Stimulated activated naive CD8-positive, alpha-beta T cell treated with anti-CD3 and anti-CD28 coated beads, Interleukin-15, amount 100 ng/mL, for 72 hours (primary cell): ENCODE measurements around the gene ACSF3.
A peak's percentile ranks its signal among the peaks of the same experiment; 100 is the strongest.

Experiments
- ATAC-seq: fragments of 150-1000 bp; cut with Tn5 transposase; 2 replicates; pipeline ENCODE4 v1.10.0; 2021; ENCODE audit warnings: mild to moderate bottlenecking, moderate library complexity
- DNase-seq, 2 donors: peaks; one replicate each; pipeline ENCODE4 v3.0.0; 2021 to 2022
- H3K27ac Mint-ChIP-seq, 2 donors: one replicate each; pipeline ENCODE4 v1.8.0; 2022; ENCODE audit warnings: mild to moderate bottlenecking in 2 of 2, mixed read lengths in 2 of 2, moderate library complexity in 2 of 2
- H3K27me3 Mint-ChIP-seq: one replicate; pipeline ENCODE4 v1.8.0; 2022; ENCODE audit warnings: mixed read lengths
- H3K4me1 Mint-ChIP-seq: one replicate; pipeline ENCODE4 v1.8.0; 2022; ENCODE audit warnings: mild to moderate bottlenecking, mixed read lengths
- H3K4me3 Mint-ChIP-seq, 2 donors: one replicate each; pipeline ENCODE4 v1.8.0; 2022; ENCODE audit warnings: mild to moderate bottlenecking in 2 of 2, mixed read lengths in 2 of 2, moderate library complexity in 1 of 2
- H3K9me3 Mint-ChIP-seq, 2 donors: one replicate each; pipeline ENCODE4 v1.8.0; 2022; ENCODE audit warnings: mixed read lengths in 2 of 2

Gene ACSF3

DNA sequence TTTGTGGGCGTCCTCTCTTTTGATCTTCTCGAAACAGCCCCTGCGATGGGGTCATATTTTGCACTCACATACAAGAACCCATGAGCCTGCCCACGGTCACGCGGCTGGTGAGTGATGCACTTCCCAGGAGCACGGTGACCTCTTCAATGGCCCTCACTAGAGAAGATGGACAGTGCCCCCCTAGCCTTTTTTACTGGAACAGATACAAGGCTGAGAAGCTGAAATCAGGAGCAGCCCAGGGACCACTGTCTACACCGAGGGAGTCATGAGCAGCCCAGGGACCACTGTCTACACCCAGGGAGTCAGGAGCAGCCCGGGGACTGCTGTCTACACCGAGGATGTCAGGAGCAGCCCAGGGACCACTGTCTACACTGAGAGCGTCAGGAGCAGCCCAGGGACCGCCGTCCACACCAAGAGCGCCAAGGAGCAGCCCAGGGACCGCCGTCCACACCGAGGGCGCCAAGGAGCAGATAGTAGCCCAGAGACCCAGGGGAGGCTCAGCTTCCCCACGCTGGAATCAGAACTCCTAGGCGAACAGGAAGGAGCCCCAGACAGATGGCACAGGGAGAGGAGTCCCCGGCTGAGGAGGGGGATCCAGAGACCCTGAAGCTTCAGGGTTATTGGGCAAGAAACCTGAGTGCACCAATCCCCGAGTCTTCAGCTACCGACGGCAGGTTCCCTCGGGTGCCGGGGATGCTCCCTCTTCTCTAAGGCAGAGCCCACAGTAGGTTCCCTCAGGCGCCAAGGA, 23.7 kb downstream of the ACSF3 start:
- DNase-seq (no peak), ATAC-seq (no peak)
- H3K4me1 Mint-ChIP-seq: peaks cover 43% of the 10 kb centered on the region
- no peak overlapping the region for H3K4me3 Mint-ChIP-seq
- no peak overlapping the region for H3K27ac Mint-ChIP-seq
- H3K27me3 Mint-ChIP-seq: no peaks in the 10 kb centered on the region
- H3K9me3 Mint-ChIP-seq: no peaks in the 10 kb centered on the region

DNA sequence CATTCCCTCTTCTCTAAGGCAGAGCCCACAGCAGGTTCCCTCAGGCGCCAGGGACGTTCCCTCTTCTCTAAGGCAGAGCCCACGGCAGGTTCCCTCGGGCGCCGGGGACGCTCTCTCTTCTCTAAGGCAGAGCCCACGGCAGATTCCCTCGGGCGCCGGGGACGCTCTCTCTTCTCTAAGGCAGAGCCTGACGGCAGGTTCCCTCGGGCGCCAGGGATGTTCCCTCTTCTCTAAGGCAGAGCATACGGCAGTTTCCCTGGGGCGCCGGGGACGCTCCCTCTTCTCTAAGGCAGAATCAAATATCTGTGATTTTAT, 24.3 kb downstream of the ACSF3 start:
- Mint-ChIP-seq H3K4me3 (no peak overlapping the region), H3K4me1 (peaks cover 48% of the 10 kb centered on the region), H3K27ac (no peak overlapping the region), H3K9me3 (no peaks in the 10 kb centered on the region), H3K27me3 (no peaks in the 10 kb centered on the region)
- ATAC-seq (no peak), DNase-seq (no peak)

DNA sequence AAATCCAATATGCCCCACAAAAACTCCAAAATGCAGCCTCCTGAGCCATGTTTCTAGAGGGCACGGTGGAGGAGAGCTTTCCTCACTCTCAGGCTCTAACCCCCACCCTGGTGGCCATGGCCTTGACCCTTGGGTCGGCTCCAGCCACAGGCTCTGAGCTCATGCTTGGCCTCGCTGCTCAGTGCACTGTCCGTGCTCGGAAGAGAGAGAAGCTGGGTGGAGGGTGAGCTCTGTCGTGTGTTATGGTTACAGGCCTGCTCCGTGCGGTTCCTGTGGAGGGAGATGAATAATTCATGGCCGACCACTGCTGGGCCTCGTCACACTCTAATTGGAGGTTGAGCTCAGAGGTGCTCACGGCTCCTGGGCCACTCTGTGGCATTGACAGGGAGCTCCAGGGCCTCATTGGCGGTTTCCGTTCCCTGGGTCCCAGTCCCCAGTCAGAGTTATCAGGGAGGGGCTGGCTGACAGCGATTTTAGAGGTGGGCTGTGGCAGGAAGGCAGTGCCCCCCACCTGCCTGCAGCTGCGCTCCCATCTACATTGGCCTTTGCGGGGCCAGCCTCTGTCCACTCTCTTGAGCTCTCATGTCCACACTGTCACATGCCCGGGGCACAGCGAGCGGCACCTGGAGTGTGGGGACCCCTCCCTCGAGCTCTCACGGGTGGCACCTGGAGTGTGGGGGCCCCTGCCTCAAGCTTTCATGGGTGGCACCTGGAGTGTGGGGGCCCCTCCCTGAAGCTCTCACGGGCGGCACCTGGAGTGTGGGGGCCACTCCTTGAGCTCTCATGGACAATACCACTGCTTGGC, 24.9 kb downstream of the ACSF3 start:
- Mint-ChIP-seq H3K27ac (no peak overlapping the region), H3K9me3 (no peaks in the 10 kb centered on the region), H3K4me1 (peaks cover 54% of the 10 kb centered on the region), H3K4me3 (no peak overlapping the region), H3K27me3 (no peaks in the 10 kb centered on the region)
- ATAC-seq (peak; percentile 8), DNase-seq (no peak)

DNA sequence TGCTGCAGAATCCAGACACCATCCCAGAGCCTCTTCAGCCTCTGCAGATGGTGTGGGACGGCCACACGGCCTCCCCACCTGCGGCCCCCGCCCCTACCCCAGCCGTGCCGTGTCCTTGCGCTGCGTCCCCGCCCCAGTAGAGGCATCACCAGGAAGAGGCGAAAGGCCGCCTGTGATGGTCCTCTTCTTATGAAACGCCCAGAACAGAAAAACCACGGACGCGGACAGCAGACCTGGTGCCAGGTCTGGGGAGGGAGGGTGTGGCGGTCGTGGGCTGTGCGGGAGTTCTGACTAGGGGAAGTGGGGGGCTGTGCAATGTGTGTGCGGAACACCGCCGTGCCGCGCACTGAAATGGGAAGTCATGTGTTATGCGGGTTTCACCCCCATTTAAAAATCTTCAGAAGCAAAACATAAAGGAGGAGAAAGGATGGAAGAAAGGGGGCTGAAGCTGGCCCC, 25.5 kb downstream of the ACSF3 start:
- Mint-ChIP-seq H3K27ac (no peak overlapping the region), H3K4me1 (peaks cover 52% of the 10 kb centered on the region), H3K9me3 (no peaks in the 10 kb centered on the region), H3K4me3 (no peak overlapping the region), H3K27me3 (no peaks in the 10 kb centered on the region)
- DNase-seq: no peak
- ATAC-seq: no peak

DNA sequence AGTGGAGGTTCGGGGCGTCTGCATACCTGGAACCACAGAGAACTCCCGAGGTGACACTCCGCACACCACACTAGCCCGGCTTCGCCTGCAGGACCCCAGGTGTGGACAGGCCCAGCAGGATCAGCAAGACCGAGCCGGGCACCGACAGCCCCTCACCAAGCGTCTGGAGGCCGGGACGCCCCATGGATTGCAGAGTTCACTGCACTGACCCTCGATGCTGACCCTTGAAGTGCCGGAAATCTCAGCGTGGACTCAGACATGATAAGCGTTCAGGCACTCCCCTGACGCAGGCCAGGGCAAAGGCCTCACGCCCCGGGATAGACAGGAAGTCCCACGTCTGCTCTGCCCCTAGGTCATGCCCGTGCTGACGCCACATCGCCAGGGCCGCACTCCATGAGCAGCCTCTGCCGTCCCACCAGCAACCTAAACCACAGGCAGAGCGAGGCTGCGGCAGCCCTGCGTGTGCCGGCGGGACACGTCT, 26.0 kb downstream of the ACSF3 start:
- H3K4me1 Mint-ChIP-seq: peaks cover 47% of the 10 kb centered on the region
- H3K4me3 Mint-ChIP-seq: no peak overlapping the region
- H3K9me3 Mint-ChIP-seq: no peaks in the 10 kb centered on the region
- ATAC-seq (no peak), DNase-seq (no peak)
- H3K27ac Mint-ChIP-seq: no peak overlapping the region
- H3K27me3 Mint-ChIP-seq: no peaks in the 10 kb centered on the region

DNA sequence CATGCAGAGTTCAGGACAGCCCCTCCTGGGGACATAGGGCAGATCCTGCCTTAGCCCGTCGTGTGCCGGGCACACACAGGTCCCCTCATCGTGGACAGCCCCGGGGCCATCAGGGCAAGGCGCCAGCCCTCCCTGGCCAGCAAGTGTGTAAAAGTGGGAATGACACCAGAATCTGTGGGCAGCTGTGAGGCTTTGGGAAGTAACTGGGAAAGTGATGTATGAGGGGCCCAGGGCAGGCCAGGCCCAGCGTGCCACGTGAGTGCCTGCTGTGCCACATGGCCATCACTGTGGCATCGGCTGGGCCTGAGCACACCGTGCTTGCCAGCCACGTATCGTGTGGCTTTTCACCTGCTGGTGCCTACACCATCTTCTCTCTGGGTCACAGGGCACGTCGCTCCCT, 26.6 kb downstream of the ACSF3 start:
- Mint-ChIP-seq H3K4me3 (no peak overlapping the region), H3K27ac (no peak overlapping the region), H3K4me1 (peaks cover 42% of the 10 kb centered on the region), H3K9me3 (no peaks in the 10 kb centered on the region), H3K27me3 (no peaks in the 10 kb centered on the region)
- DNase-seq: no peak
- ATAC-seq: no peak

DNA sequence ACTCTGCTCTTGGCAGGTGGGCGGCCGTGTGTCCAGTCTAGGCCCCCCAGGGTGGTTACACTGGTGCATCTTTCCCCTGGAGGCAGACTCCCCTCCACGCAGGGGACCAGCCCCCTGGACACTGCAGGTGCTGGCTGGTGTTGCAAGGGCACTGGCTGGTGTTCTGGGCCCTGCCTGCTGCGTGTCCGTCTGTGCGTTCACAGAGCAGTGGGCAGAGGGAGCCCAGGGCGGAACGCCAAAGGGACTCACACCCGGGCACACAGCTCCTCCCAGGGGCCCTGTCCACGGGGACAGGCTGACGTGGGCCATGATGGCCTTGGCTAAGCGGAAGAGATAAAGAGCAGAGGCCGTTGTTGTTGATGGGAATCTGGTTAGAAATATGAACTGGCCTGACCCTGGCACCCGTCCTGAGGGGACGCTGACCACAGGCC, 27.3 kb downstream of the ACSF3 start:
- Mint-ChIP-seq H3K4me3 (no peak overlapping the region), H3K4me1 (peaks cover 35% of the 10 kb centered on the region), H3K9me3 (no peaks in the 10 kb centered on the region), H3K27ac (peak overlapping the region in 1 of 2 donors; percentile 85), H3K27me3 (no peaks in the 10 kb centered on the region)
- ATAC-seq (no peak), DNase-seq (no peak)

DNA sequence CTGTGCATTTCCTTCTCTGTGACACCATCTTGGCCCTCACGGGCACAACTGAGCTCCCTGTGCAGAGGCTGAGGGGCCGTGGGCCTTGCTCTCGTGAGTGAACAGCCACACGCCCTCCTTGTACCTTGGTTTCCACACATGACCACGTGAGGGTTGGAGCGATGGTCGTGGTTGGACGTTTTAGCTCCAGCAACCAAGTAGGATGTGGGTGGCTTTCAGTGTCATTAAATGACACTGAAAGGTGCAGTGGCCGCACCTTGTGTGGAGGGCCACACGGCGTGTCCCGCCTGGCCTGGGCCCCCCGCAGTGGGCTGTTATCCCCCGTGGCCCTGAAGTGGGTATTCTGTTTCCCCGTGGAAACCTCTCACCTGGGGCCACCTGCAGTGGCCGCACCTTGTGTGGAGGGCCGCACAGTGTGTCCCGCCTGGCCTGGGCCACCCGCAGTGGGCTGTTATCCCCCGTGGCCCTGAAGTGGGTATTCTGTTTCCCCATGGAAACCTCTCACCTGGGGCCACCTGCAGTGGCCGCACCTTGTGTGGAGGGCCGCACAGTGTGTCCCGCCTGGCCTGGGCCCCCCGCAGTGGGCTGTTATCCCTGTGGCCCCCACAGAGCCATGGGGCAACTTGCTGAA, 28.2 kb downstream of the ACSF3 start:
- H3K9me3 Mint-ChIP-seq: no peaks in the 10 kb centered on the region
- no peaks in the 10 kb centered on the region for H3K27me3 Mint-ChIP-seq
- H3K4me1 Mint-ChIP-seq: peaks cover 30% of the 10 kb centered on the region
- H3K4me3 Mint-ChIP-seq: no peak overlapping the region
- ATAC-seq (no peak), DNase-seq (no peak)
- H3K27ac Mint-ChIP-seq: no peak overlapping the region

DNA sequence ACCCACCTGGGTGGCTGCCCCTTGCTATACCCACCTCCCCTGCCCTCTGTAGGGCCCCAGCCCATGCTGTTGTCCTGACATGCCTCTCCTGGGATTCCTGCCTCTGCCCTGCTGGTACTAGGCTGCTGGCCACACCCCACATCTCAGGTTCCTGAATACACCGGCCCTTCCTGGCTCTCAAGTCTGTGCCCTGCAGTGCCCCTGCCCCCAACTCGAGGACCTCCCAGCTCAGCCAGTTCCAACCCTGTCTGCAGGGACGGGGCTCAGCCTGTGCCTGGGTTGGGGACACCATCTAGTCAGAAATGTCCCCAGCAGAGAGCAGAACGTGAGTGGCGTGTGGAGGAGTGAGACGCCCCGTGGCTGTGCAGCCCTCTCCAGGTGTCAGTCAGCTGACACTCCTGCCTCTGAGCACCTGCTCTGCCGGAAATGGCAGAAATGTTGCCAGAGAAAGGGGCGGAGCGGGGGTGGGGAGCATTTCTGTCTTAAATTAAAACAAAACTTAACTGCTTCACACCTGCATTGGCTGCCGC, 28.7 kb downstream of the ACSF3 start:
- no peaks in the 10 kb centered on the region for H3K27me3 Mint-ChIP-seq
- no peak overlapping the region for H3K4me3 Mint-ChIP-seq
- peak overlapping the region in 1 of 2 donors; percentile 43 for H3K27ac Mint-ChIP-seq
- peaks cover 30% of the 10 kb centered on the region for H3K4me1 Mint-ChIP-seq
- H3K9me3 Mint-ChIP-seq: no peaks in the 10 kb centered on the region
- DNase-seq (no peak), ATAC-seq (peak; percentile 44)

DNA sequence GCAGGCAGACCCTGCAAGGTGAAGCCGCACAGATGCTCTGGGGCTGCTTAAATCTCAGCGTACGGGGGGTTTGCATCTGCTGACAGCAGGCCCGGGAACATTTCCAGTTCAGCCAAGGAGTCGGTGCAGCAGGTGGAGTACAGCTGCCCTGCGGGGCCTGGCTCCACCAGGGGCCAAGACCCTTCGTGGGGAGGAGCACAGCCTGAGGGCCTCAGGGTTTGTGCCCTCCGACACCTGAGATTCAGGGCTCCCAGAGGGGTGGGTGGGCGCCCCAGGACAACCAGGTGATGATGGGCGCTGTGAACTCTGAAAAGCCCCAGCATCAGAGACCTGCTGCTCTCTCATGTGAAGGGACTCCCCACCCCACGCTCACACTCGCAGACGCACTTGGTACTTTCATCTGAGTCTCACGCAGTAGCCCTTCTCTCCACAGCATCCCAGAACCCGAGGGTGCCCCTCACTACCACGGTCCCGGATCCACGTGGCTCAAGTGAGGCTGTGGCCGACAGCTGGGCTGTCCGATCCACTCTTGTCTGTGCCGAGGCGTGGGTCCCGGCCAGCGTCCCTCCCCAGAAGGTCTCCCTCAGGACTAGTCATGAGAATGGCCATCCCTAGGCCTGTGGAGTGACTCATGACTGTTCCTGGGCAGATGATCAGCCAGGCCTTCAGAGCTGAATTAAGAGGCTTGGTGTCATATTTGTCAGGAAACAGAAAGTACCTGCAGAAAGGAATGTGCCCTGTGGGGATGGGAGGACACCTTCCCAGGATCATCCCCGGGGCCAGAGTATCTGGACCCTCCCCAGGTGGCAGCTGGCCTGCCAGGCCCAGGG, 29.6 kb downstream of the ACSF3 start:
- peak overlapping the region in 1 of 2 donors; percentile 9 for H3K4me3 Mint-ChIP-seq
- H3K4me1 Mint-ChIP-seq: peaks cover 30% of the 10 kb centered on the region
- H3K27me3 Mint-ChIP-seq: no peaks in the 10 kb centered on the region
- ATAC-seq (no peak), DNase-seq (no peak)
- peak overlapping the region; percentile 22 to 94 for H3K27ac Mint-ChIP-seq
- no peaks in the 10 kb centered on the region for H3K9me3 Mint-ChIP-seq

DNA sequence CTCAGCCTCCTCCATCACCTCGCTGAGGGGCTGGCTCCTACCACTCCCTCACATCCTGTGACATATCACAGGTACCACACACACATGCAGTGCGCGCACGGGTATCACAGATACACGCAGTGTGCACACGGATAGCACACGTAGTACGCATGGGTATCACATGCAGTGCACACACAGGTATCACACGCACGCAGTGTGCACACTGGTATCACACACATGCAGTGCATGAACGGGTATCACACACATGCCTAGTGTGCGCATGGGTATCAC, 30.1 kb downstream of the ACSF3 start:
- Mint-ChIP-seq H3K27me3 (no peaks in the 10 kb centered on the region), H3K27ac (no peak overlapping the region), H3K4me3 (no peak overlapping the region), H3K4me1 (peaks cover 26% of the 10 kb centered on the region), H3K9me3 (no peaks in the 10 kb centered on the region)
- DNase-seq (no peak), ATAC-seq (no peak)

DNA sequence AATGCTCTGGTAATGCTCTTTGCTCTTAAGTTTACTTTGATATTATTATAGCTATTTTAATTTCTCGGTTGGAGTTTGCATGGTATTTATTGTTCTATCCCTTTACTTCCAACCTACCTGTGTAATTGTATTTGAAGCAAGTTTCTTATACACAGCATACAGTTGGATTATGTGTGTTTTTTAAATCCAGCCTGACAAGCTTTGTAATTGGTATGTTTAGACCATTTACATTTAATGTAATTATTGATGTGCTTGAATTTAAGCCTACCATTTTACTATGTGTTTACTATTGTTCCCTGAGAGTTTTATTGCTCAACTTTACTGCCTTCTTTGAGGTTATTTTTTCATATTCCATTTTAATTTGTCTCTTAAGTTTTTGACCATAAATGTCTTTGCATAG, 35.7 kb downstream of the ACSF3 start:
- peaks cover 12% of the 10 kb centered on the region for H3K4me1 Mint-ChIP-seq
- DNase-seq: no peak
- no peak overlapping the region for H3K4me3 Mint-ChIP-seq
- H3K27me3 Mint-ChIP-seq: no peaks in the 10 kb centered on the region
- ATAC-seq: no peak
- H3K27ac Mint-ChIP-seq: peak overlapping the region in 1 of 2 donors; percentile 68
- no peaks in the 10 kb centered on the region for H3K9me3 Mint-ChIP-seq

DNA sequence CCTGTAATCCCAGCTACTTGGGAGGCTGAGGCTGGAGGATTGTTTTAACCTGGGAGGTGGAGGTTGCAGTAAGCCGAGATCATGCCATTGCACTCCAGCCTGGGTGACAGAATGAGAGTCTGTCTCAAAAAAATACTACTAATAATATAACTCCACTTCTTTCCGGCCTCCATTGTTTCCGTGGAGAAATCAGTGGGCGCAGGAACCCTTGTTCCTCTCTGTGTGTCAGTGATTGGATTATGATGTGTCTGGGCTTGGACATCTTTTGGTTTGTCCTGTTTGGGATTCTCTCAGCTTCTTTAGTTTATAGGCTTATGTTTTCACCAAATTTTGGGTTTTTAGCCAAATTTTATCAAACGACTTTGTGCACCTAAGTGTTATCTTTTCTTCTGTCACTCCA, 36.8 kb downstream of the ACSF3 start:
- no peak overlapping the region for H3K27ac Mint-ChIP-seq
- no peak overlapping the region for H3K4me3 Mint-ChIP-seq
- no peaks in the 10 kb centered on the region for H3K27me3 Mint-ChIP-seq
- no peaks in the 10 kb centered on the region for H3K9me3 Mint-ChIP-seq
- no peak for DNase-seq
- peaks cover 12% of the 10 kb centered on the region for H3K4me1 Mint-ChIP-seq
- ATAC-seq: no peak

DNA sequence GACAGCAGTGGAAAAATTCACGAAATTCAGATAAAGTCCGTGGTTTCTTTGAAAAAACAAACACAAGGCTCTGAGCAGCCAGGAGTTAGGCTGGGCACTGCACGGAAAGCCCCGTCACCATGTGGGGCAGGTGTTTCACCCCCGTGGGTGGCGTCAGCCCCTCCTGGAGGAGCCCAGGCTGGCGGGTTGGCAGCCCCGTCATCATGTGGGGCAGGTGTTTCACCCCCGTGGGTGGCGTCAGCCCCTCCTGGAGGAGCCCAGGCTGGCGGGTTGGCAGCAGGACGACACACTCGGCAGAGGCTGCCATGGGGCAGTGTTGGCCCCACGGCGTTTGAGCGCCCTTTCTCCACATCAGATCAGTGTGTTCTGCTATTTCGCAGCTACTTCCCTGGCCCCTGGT, 38.1 kb downstream of the ACSF3 start:
- no peak overlapping the region for H3K4me3 Mint-ChIP-seq
- H3K27me3 Mint-ChIP-seq: no peaks in the 10 kb centered on the region
- no peak overlapping the region for H3K27ac Mint-ChIP-seq
- H3K9me3 Mint-ChIP-seq: no peaks in the 10 kb centered on the region
- ATAC-seq: no peak
- H3K4me1 Mint-ChIP-seq: peaks cover 12% of the 10 kb centered on the region
- DNase-seq: no peak

DNA sequence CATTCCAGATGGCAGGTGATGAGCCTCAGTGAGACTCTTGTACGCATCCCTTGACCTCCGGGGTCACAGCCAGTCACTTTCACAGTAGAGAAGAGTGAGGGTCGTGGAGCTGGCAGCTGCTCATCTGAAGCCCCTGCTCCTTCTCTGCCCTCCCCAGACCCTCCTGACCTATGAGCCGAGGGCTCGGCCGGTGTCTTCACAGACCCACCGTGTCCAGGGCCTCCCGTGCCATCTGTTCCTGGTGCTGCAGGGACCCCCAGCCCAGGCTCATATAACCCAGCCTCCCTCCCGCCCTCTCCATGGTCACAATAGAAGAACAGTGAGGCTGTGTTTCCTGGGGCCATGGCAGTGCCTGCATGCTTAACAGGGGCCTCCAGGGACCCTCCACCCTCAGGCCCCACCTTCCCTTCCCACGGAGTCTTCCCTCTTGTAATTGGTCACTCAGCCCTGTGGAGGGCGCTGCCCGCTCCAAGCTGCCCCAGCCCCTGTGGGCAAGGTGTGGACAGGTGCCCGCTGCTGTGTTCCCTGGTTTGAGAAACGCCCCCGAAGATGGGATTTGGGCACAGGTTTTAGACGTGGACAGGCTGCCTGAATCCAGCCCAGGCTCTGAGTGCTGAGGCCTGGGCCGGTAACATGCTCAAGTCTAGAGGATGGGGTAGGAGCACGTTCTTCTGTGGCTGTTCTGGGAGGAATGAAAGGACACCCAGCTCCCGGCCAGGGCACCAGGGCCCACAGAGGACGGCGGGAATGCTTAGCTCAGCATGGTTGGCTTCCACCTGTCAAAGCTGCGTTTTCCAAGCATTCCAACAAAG, 38.7 kb downstream of the ACSF3 start:
- Mint-ChIP-seq H3K4me1 (peaks cover 12% of the 10 kb centered on the region), H3K27ac (no peak overlapping the region), H3K27me3 (no peaks in the 10 kb centered on the region), H3K9me3 (no peaks in the 10 kb centered on the region), H3K4me3 (no peak overlapping the region)
- ATAC-seq (no peak), DNase-seq (no peak)
